ENCODE measurements around the gene INPP5D.

Gene INPP5D

DNA sequence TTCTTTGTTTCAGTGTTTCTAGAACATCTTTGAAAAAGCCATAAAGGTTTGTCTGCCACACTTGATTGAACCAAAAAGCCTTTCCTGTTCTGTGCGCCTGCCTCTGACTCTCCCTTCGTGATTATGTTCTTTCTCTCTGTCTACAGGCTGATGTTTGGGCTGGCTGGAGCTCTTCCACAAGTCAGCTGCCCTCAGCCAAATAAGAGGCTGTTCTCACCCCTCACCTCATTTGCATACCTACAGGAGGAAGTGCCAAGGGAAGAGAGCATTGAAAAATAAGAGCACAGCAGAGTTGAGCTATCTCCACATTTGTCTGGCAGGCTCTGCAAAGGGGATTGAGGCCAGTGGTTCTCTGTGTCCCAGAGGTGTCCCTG is 15.8 kb downstream of the INPP5D start:
- no peak for DNase-seq

DNA sequence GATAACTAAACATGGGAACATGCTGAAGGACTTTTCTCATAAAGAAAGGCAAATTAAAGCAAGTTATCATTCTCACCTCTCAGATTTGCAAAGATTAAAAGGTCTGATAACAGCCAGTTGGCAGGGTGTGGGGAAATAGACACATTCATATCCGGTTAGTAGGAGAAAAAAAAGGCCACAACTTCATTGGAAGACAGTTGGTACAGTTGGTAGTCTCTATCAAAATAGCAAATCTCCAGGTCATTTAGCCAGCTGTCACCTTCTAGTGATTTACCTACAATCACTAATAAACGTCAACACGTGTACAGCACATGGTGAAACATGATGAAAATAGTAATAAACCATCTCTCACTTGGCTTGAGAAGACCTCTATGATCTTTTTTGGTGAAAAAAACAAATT is 16.6 kb downstream of the INPP5D start:
- peak in 1 of 2 experiments; percentile 8 for DNase-seq

DNA sequence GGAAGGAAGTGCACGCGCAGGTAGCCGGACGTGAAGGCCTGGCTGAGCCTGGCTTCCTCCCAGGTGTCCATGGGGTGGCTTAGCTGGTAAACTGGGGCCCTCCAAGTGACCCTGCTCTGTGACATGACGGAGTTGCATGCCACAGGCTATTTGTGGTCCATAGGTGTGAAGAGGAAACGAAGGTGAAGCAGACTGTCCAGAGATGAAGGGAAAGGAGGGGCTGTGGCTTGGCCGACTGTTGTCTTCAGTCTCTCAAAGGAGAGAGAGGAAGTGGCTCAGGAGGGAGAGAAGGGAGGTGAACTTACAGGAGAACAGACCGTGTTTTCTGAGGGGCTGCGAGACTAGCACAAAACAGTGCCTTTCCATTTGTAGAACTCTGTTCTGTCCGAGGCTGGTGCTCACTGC is 19.3 kb downstream of the INPP5D start:
- DNase-seq, result no peak

DNA sequence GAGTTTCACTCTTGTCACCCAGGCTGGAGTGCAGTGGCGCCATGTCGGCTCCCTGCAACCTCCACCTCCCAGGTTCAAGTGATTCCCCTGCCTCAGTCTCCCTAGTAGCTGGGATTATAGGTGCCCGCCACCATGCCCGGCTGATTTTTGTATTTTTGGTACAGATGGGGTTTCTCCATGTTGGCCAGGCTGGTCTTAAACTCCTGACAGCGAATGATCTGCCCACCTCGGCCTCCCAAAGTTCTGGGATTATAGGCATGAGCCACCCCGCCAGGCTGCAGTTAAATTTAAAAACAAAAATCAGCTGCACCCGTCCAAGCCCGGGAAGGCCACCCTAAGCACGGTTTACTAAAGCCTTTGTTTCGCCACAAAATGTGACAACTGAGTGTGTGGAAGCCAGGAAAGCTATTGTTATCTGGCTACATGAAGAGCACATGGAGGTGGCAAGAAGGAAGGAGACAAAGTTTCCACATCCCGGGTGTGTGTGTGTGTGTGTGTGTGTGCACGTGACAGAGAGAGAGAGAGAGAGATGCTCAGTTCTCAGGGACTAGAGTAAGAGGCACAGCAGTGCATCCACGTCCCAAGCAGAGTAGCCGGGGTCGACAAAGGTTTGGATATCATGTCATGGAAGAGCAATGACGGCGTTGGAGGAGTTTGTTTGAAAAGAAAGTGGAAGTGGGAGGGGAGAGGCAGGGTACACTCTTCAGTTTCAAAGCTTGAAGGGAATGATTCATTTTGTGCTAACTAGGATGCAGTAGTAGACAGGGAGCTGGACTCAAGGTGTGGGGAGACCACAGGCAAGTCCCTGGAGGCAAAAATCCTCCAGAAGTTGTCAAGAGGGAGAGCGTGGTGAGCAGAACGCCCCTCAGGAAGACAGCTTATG is 20.1 kb downstream of the INPP5D start:
- no peak for DNase-seq

DNA sequence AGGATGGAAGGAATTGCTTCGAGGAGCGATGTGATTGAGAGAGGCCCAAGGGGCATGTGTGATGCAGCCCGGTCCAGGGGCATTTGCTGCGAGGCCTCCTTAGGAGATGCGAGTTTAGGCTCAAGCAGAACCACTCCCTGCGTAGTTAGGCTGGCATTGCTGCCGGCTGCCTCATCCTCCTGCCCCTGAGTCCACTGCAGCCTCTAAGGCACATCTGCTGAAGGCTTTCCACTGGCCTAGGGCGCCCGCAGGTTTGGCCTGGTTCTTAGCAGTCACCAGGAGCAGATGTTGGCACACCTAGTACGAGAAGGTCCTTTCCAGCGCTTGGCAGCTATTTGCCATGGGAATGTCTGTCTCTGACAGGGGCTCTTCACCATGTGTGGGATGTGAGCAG is 20.7 kb downstream of the INPP5D start:
- DNase-seq, result no peak

DNA sequence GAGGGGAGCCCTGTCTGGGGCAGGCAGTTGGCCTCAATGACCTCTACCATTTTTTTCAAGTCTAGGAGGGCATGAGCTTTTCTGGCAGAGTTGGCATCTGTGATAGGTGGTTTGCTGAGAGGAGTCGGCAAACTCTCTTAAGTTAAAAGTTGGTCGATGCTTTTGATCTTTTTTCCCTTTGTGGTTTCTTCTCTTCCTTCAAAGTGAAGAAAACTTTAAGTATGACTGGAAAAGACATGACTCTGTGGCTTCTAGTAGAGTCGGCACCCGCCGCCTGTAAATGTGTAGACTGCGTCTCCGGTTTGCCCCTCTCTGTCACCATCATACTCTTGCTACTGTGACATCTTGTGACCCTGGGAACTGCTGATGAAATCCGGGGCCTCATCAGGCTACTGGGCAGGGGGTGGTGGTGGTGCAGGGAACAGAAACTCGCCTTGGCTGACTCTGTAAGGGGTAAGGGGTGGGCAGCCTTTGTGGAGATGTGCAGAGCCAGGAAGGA is 21.1 kb downstream of the INPP5D start:
- DNase-seq, result no peak

DNA sequence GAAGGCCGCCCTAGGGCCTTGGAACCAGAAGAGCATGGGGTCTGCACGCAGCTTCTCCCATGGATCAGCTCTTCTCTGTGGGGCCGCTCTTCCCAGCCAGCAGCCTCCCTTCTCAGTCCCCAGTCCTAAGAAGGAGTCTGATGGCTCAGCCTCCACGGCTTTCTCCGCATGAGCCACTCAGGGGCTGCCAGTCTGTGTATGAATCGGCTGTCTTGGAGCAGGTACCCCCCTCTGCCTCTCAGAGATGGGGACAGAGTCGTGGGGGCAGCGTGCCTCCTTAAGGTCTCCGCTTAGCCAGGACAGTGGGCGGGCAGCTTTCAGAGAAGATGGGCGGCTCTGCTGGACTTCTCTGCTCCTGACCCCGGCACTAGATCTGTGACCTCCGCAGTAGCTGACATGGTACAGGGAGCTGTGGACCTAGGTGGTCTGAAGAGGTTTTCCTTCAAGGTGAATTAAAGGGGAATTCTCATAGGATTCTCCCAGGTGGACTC is 21.6 kb downstream of the INPP5D start:
- DNase-seq, result no peak

DNA sequence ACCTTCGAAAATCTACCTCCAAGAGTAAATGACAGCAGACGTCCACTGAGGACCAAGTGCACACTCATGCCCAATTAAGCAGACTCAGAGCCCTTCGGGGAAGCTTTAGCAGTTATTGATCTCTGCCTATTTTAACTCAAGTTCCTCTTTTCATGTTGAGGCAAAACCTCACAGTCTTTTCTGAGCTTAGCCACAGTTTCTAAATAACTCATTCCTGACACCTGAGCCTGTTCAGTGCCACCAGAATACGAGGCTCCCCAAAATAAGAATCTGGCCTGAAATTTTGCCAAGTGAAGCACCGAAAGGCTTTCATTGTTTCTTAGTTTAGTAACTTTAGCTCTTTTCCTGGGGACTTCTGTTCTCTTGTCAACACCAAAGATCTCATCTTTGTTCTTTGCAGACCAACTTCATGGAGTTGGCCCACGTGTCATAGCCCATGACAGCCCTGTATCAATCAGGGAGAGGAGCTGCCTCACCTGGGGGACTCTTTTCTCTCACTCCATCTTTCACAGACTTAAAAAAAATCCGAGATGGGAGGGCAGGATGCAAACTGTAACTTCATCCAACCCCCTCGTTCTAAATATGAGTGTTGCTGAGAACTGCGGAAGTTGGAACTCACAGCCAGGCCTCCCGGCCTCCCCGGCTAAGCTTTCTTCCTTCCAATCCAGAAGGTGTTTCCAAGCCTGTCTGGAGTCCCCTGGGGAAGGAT is 22.2 kb downstream of the INPP5D start:
- no peak for DNase-seq

DNA sequence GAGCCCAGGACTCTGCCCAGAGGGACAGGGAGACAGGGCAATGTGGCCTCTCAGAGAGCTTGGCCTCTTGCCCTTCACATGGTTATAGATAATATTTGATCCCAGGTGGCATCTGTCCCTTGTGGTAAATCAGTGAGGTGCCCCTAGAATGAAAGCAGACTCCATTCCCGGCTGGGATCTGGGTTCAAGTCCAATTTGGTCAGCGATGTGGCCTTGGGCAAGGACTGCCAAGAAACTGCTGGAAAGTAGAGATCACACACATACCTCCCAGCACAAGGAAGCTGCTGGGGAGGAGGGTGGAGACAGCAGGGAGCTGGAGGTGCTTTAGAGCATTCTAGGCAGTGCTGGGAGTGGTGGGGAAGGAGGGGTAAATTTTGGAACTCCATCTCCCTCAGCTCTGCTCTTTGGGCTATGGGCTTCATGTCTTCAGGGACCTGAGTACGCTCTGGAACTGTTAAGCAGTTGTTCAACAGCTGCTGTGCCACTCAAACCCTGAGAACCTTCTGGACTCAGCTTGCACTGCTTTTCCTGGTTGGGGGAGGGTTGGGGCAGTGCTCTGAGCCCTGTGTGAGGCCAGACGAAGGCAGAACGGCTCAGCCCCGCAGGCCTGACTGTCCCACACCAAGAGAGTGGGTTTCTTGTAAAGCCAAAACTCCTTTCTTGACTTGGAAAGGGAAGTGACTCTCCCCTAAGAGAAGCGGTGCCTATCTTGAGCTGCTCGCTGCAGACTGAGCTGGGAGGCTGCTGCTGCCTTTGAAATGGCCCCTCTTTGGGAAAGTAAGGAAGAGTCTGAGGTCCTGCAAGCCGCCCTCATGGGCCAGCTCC is 23.0 kb downstream of the INPP5D start:
- peak; percentile 8 to 74 for DNase-seq

DNA sequence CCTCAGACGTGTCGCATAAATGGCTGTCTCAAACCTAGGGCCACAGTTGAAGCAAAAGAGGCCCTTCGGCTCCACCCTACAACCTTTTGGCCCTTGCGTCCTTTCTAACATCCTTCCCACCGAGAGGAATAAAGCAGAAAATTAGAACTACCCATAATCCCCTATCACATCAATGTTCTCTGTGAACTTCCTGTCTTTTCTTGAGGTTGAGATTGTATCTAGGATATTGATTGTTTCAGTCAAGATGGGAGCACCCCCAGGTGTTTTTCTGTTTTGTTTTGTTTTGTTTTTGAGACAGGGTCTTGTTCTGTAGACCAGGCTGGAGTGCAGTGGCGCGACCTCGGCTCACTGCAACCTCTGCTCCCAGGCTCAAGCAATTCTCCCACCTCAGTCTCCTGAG is 23.6 kb downstream of the INPP5D start:
- DNase-seq, result no peak

DNA sequence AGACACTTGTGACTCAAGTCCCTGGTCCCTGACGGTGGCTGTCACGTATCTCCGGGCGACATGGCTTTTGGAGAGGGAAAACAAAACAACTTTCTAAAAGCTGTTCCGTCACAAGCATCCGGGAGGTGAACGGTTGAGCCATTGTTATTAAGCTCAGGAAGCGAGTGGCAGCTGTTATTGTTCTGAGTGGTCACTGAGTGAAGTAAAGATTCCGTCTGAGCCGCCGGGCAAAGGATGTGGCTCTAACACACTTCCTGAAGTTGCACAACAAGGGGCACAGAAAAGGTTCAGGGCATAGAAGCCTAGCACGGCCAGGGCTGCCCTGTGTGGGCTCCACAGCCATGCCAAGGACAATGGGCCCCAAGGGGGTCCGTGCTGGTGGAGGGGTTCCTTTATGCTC is 24.3 kb downstream of the INPP5D start:
- no peak for DNase-seq

DNA sequence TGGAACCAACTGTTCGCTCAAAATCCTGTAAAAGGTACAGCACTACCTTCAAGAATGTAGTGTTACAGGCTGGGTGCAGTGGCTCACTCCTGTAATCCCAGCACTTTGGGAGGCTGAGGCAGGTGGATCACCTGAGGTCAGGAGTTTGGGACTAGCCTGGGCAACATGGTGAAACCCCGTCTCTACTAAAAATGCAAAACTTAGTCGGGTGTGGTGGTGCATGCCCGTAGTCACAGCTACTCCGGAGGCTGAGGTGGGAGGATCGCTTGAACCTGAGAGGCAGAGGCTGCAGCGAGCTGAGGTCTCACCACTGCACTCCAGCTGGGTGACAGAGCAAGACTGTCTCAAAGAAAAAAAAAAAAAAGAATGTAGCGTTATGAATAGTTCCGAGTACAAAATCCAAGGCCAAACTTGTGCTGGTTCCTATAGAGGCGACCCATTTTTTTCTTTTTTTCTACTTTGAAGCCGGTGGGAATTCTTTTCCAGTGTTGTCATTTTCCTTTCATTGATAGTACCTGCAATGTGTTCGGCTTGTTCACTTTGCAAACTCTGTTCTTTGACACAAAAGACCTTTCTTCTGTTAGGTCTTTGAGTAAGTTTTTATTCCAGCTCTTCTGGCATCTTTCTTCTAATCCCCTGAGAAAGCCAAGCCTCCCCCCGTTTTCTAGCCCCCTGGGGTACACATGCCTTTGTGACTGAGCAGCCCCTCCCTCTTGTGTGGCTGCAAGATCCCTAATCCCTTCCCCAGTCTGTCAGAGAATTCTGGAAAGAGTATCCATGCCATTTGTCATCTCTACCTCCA is 25.1 kb downstream of the INPP5D start:
- DNase-seq, result no peak

DNA sequence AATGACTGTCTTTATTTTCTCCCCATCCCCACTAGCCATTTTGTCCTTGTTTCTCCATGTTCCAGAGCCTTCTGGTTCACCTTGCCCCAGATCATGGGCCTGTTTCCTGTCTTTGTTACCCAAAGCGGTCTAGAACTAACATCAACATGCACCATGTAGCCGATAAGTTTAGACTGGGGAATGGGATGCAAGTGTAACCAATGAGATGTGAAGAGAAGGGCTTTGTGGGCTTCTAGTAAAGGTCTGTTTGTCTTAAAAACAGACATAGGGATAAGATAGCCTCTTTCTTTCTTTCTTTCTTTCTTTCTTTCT is 25.7 kb downstream of the INPP5D start:
- DNase-seq, result no peak

DNA sequence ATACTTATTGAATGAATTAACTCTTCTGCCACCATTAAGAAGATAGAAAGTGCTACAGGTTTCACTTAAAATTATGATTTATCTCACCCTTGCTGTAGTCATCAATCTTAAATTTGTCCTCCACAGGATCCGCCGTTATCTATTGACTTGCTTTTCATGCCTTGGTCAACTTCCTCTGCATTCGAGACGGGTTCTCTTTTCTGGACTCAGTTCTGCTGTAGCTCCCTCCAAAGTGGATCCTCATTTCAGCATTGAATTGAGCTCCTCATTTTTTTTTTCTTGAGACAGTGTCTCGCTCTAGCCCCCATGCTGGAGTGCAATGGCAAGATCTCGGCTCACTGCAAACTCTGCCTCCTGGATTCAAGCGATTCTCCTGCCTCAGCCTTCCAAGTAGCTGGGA is 27.6 kb downstream of the INPP5D start:
- no peak for DNase-seq

DNA sequence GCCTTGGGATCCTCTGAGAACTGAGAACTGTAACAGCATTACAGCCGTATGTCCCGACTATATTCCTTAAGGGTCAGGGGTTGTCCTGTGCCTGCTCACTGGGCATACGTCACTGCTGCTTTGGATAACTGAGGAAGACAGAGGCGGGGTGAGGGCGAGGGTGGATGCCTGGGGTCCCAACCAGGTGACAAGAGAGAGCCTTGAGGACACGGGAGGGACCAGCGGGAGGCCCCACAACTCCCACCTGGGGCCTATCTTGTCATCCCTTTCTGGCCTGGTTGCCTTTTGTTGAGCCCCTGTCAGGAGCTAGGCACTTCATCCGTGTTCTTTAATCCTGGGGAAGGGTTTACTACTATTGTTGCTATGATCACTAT is 28.8 kb downstream of the INPP5D start:
- no peak for DNase-seq

DNA sequence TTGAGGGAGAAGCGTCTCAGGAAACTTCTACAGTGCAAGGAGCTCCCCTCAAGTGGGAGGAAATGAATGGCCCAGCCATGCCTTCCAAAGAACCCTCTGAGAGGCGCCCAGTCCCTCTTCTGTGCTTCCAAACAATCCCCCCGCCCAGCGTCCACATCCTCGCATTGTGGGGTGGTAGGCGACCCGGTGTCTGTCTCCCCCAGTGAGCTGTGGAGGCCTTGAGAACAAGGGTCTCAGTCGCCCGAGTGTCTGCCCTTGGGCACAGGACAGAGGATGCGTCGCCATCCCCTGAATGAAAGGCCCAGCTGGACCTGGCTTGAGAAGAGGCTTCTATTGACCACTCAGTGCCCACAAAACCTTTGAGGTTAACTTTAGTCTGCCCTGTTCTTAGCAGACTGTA is 29.7 kb downstream of the INPP5D start:
- no peak for DNase-seq

DNA sequence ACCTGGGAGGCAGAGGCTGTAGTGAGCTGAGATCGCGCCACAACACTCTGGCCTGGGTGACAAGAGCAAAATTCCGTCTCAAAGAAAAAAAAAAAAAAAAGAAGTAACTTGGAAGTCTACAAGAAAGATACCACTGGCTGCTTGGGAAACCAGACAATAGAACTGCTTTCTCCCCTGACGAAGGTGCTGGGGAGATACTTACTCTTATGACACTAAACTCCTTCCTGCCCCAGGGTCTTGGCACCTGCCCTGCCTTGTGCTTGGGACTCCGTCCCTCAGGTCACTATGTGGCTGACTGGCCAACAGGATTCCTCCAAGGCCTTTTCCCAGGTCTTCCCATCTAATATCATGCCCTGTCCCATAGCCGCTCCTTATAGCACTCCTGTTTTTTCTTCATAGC is 30.7 kb downstream of the INPP5D start:
- no peak for DNase-seq

DNA sequence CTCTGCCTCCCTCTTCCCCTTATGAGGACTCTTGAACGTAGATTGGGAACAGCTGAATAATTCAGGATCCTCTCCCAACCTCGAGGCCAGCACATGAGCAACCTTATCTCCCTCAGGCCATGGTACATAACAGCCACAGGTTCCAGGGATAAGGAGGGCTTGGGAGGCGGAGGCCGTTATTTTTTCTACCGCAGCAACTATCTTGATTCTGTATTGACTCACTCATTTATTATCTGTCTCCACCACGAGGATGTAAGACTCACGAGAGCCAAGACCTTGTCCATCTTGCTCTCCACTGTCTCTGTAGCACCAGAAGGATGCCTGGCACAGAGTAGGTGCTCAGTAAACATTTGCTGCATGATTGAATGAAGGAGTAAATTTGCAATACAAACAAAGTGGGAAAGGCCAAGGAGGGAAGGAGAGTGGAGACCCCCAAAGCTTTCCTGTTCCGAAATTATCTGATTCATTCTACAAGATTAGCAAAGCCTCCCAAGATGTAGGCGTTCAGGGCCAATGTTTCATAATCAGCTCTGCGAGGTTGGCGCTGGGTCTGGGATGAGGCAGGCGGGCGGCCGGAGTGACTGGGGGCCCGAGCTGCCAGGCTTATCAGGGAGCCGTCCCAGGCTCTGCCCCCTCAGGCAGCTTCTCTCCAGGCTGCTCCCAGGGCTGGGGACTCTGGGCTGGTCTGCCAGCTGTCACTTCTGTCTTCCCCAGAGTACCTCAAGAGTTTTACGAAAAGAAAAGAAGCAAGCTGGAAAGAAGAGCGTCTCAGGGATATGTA is 31.6 kb downstream of the INPP5D start:
- peak in 1 of 2 experiments; percentile 14 for DNase-seq

DNA sequence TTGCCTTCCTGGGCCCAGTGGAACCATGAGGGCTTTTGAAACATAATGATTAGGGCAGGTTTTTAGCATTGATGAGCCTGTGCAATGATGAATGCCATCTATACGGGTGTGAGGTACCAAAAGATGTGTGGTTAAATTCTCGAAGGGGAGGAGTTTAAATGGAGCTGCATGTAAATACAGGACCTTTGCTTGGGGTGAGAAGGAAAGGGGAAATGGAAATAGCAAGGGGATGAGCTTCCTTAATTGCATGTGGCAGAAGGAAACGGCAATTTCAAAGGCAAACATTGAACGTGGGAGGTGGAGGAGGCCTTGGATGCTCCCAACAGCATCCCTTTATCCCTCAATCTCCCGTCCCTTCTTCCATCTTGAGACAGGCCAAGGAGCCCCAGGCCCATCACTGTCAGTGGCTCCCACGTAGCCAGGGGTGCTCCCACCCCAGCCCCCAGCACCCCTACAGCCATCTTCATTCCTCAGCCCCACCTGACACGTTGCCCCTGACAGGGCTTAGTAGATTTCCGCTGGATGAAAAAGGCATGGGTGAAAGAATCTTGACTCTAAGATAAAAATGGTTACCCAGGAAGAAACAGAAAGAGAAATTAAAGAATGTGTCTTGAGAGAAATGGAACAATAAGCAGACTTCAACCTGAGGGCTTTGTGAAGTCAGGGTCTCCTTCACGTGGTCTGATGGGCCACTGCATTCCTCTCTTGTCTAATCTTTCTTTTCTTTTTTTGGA is 32.5 kb downstream of the INPP5D start:
- DNase-seq, result no peak

DNA sequence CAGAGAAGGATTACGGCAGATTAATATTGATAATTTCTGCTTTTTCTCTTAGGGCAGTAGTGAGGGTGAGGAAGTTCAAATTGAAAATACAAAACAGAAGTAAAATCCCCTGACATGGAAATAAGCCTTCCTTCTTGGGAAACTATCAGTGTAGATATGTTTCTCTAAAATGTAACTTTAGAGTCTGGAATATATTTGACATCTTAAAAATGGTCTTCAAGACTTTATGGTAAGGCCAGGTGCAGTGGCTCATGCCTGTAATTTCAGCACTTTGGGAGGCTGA is 33.0 kb downstream of the INPP5D start:
- DNase-seq, result no peak

DNA sequence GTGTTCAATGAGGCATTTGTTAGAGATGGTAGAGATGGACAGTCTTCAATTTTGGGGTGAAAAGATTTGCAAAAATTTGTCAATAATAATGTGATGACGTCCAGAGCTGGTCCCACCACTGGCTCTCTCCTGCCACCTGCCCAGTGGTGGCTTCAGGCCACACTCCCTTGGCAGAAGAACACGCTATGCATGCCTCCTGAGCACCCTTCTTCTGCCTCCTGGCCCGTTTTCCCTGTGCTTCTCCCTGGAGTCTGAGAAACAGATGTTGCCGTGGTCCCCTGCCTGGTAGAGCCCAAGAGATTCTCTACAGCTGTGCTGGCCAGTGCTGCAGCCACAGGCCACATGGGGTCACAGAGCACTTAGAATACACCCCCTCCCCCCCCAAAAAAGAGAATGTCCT is 33.6 kb downstream of the INPP5D start:
- DNase-seq, result no peak
